Measurements from ENCODE around the gene HOXB8. TPM values are rescaled to one million over a fixed set of nuclear protein-coding genes. Genes with fewer than 3 reads are reported as not detected.

HOXB8 gene
- total RNA-seq, 1 experiment from 2014 or later: not detected

GRCh38 chr17:48642843-48643696 is 28.0 kb upstream of the HOXB8 start:
- Histone ChIP-seq H3K9me3 (ENCODE audit: low read length) (no peaks in the 10 kb centered on the region), H4K20me1 (ENCODE audit: low read length) (no peaks in the 10 kb centered on the region), H3K9ac (ENCODE audit: low read length) (no peak overlapping the region), H3K4me2 (ENCODE audit: low read length) (no peak overlapping the region), H3K36me3 (ENCODE audit: low read depth, low read length) (no peaks in the 10 kb centered on the region), H3K27me3 (ENCODE audit: low read length) (no peaks in the 10 kb centered on the region), H3K79me2 (ENCODE audit: low read length) (no peaks in the 10 kb centered on the region), H2AFZ (ENCODE audit: low read length) (no peak overlapping the region), H3K4me3 (ENCODE audit: low read length) (no peak overlapping the region), H3K27ac (ENCODE audit: low read length) (no peak overlapping the region), H3K4me1 (ENCODE audit: insufficient read depth, low read length) (no peaks in the 10 kb centered on the region), H3F3A (ENCODE audit: low read length, unreplicated experiment) (no peaks in the 10 kb centered on the region), H3K9me2 (replicated peaks; ENCODE audit: low read length) (no peaks in the 10 kb centered on the region)
- ChIA-PET CTCF (no interaction called here), POLR2A (ENCODE audit: unreplicated experiment) (no interaction called here)
- DNase-seq: no peak
- ATAC-seq: no peak
- intact Hi-C loops (cut with micrococcal nuclease): no loop called here
- no TSS peak for BruUV-seq (replicated peaks)
- no peak for TF ChIP-seq EZH2 (IDR thresholded peaks at IDR 0.05; ENCODE audit: low read length, unreplicated experiment)
- TF ChIP-seq, protein P1, sequence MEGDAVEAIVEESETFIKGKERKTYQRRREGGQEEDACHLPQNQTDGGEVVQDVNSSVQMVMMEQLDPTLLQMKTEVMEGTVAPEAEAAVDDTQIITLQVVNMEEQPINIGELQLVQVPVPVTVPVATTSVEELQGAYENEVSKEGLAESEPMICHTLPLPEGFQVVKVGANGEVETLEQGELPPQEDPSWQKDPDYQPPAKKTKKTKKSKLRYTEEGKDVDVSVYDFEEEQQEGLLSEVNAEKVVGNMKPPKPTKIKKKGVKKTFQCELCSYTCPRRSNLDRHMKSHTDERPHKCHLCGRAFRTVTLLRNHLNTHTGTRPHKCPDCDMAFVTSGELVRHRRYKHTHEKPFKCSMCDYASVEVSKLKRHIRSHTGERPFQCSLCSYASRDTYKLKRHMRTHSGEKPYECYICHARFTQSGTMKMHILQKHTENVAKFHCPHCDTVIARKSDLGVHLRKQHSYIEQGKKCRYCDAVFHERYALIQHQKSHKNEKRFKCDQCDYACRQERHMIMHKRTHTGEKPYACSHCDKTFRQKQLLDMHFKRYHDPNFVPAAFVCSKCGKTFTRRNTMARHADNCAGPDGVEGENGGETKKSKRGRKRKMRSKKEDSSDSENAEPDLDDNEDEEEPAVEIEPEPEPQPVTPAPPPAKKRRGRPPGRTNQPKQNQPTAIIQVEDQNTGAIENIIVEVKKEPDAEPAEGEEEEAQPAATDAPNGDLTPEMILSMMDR (conservative IDR thresholded peaks at IDR 0.05; ENCODE audit: low read depth, low read length): no peak
- TF ChIP-seq EZH2phosphoT487 (IDR thresholded peaks at IDR 0.05; ENCODE audit: borderline replicate concordance, low read length): no peak

GRCh38 chr17:48642059-48642842 is 27.2 kb upstream of the HOXB8 start:
- H3F3A ChIP-seq (ENCODE audit: low read length, unreplicated experiment): no peaks in the 10 kb centered on the region
- H3K27me3 ChIP-seq (ENCODE audit: low read length): no peaks in the 10 kb centered on the region
- H3K9me3 ChIP-seq (ENCODE audit: low read length): no peaks in the 10 kb centered on the region
- no peaks in the 10 kb centered on the region for H3K79me2 ChIP-seq (ENCODE audit: low read length)
- no peaks in the 10 kb centered on the region for H3K36me3 ChIP-seq (ENCODE audit: low read depth, low read length)
- H3K9ac ChIP-seq (ENCODE audit: low read length): no peak overlapping the region
- H2AFZ ChIP-seq (ENCODE audit: low read length): no peak overlapping the region
- no peak for TF ChIP-seq EZH2 (IDR thresholded peaks at IDR 0.05; ENCODE audit: low read length, unreplicated experiment)
- TF ChIP-seq, protein P1 (conservative IDR thresholded peaks at IDR 0.05; ENCODE audit: low read depth, low read length): no peak
- TF ChIP-seq EZH2phosphoT487 (IDR thresholded peaks at IDR 0.05; ENCODE audit: borderline replicate concordance, low read length): no peak
- no peaks in the 10 kb centered on the region for H4K20me1 ChIP-seq (ENCODE audit: low read length)
- DNase-seq (no peak), ATAC-seq (no peak)
- no TSS peak for BruUV-seq (replicated peaks)
- intact Hi-C loops (cut with micrococcal nuclease): no loop called here
- no peak overlapping the region for H3K4me3 ChIP-seq (ENCODE audit: low read length)
- H3K4me1 ChIP-seq (ENCODE audit: insufficient read depth, low read length): peaks cover 8% of the 10 kb centered on the region; the same call in 1 of the 2 replicates
- no peak overlapping the region for H3K4me2 ChIP-seq (ENCODE audit: low read length)
- ChIA-PET CTCF (no interaction called here), POLR2A (ENCODE audit: unreplicated experiment) (no interaction called here)
- no peaks in the 10 kb centered on the region for H3K9me2 ChIP-seq (replicated peaks; ENCODE audit: low read length)
- H3K27ac ChIP-seq (ENCODE audit: low read length): no peak overlapping the region

Measured in PC-3 (cell line).